Kidney (tissue), 14 donors: Measurements from ENCODE around the gene ATXN7L1. TPM values are rescaled to one million over a fixed set of nuclear protein-coding genes. Genes with fewer than 3 reads are reported as not detected.

ENCODE experiments used
- DNase-seq, 5 donors: peaks; one replicate each; pipeline ENCODE4 v3.0.0-alpha.2; 2013 to 2020
- FAIRE-seq: peaks from 2 replicates; lab custom pipeline; 2012; peaks lifted over from hg19 to GRCh38; lab: Jason Lieb, UNC
- H3K27ac ChIP-seq, 2 donors: one replicate each; pipeline ENCODE4 v1.7.0; 2013; ENCODE audit warnings: low read depth in 2 of 2, low read length in 2 of 2, inconsistent platforms in 1 of 2
- H3K27me3 ChIP-seq: one replicate; pipeline ENCODE4 v1.7.1; 2013; ENCODE audit warnings: low read length, inconsistent platforms; ENCODE audit not compliant: control insufficient read depth, insufficient read depth
- H3K36me3 ChIP-seq, 3 donors: one replicate each; pipeline versions ENCODE4 v1.7.0 to v1.7.1; 2013; ENCODE audit warnings: low read length in 3 of 3, control low read depth in 1 of 3, inconsistent platforms in 1 of 3; ENCODE audit not compliant: insufficient read depth in 3 of 3, control insufficient read depth in 2 of 3
- H3K4me1 ChIP-seq, 3 donors: one replicate each; pipeline versions ENCODE4 v1.7.0 to v1.7.1; 2013; ENCODE audit warnings: low read length in 3 of 3, inconsistent platforms in 1 of 3, low read depth in 1 of 3; ENCODE audit not compliant: control insufficient read depth in 2 of 3, insufficient read depth in 2 of 3
- H3K4me3 ChIP-seq, 3 donors: one replicate each; pipeline versions ENCODE4 v1.7.0 to v1.8.1; 2013; ENCODE audit warnings: low read length in 3 of 3, control low read depth in 1 of 3, inconsistent platforms in 1 of 3
- H3K9ac ChIP-seq, 3 donors: one replicate each; pipeline versions ENCODE4 v1.7.0 to v1.7.1; 2013; ENCODE audit warnings: low read length in 3 of 3, control low read depth in 1 of 3, inconsistent platforms in 1 of 3
- H3K9me3 ChIP-seq, 3 donors: one replicate each; pipeline versions ENCODE4 v1.7.0 to v1.7.1; 2013; ENCODE audit warnings: low read length in 3 of 3, control low read depth in 1 of 3, inconsistent platforms in 1 of 3; ENCODE audit not compliant: control insufficient read depth in 2 of 3, insufficient read depth in 1 of 3
- intact Hi-C: fragments of 100-400 bp; cut with DNase I; formaldehyde crosslinking; loops from one replicate; pipeline ENCODE4 v1.11.1; 2022
- polyA plus RNA-seq: library from polyadenylated mRNA; stranded (reverse); fragments of 350-450 nt; fragmentation: Illumina TruSeq; extraction: RNeasy Lipid Tissue Mini Kit (QIAGEN cat#74804); gene quantifications from one replicate; pipeline ENCODE4 v1.2.3, GENCODE V29; 2014; ENCODE audit warnings: low read depth, low replicate concordance; ENCODE audit not compliant: insufficient read depth
- total RNA-seq: library from RNA; stranded (reverse); fragmentation: NEBNext Ultra II Directional; extraction: Animal tissue kit (Norgen Biotek cat#: 25700); gene quantifications from one replicate; pipeline ENCODE4 v1.2.1, GENCODE V29; 2021
- TF ChIP-seq, protein P1 (sequence below): IDR thresholded peaks from 3 replicates; pipeline ENCODE4 v1.5.1; 2012; ENCODE audit warnings: mild to moderate bottlenecking, moderate library complexity, borderline replicate concordance; ENCODE audit not compliant: insufficient read depth; ENCODE audit errors: extremely low read depth
- donor health status: control.
- donor health status: control.
- donor health status: control.
- donor health status: control.
- donor health status: control.
- donor health status: DM: yes; HTN: yes; CAD: no.
- donor health status: Normal renal cell carcinoma (clear cell type).

The ATXN7L1 gene
- total and polyA plus RNA-seq, 2 donors from 2014 or later, result 12.5 to 18.5 TPM

DNA sequence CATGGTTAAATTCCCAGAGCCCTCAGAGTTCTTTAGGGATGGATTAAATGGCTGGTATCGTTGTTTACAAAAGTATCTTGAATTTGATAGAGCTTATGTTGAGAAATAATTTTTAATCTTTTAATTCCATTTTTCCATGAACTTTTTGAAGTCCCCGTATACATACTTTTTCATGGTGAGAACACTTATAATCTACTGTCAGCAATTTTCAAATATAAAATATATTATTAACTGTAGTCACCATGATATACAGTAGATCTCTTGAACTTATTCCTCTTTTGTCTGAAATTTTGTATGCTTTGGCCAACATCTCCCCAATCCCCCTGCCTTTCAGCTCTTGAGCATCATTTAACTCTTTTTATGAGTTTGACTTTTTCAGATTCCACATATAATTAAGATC, 304.5 kb downstream of the ATXN7L1 start:
- H3K36me3 ChIP-seq, result peaks cover 0 to 7% (median 0%) of the 10 kb centered on the region in 3 donors
- no peak overlapping the region for H3K9ac ChIP-seq
- H3K9me3 ChIP-seq, result no peaks in the 10 kb centered on the region
- no peak overlapping the region for H3K4me3 ChIP-seq
- TF ChIP-seq, protein P1, sequence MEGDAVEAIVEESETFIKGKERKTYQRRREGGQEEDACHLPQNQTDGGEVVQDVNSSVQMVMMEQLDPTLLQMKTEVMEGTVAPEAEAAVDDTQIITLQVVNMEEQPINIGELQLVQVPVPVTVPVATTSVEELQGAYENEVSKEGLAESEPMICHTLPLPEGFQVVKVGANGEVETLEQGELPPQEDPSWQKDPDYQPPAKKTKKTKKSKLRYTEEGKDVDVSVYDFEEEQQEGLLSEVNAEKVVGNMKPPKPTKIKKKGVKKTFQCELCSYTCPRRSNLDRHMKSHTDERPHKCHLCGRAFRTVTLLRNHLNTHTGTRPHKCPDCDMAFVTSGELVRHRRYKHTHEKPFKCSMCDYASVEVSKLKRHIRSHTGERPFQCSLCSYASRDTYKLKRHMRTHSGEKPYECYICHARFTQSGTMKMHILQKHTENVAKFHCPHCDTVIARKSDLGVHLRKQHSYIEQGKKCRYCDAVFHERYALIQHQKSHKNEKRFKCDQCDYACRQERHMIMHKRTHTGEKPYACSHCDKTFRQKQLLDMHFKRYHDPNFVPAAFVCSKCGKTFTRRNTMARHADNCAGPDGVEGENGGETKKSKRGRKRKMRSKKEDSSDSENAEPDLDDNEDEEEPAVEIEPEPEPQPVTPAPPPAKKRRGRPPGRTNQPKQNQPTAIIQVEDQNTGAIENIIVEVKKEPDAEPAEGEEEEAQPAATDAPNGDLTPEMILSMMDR, result no peak
- FAIRE-seq (no peak), DNase-seq (no peak)
- intact Hi-C loops, result no loop called here
- no peak overlapping the region for H3K27ac ChIP-seq
- no peaks in the 10 kb centered on the region for H3K27me3 ChIP-seq
- H3K4me1 ChIP-seq, result no peaks in the 10 kb centered on the region

DNA sequence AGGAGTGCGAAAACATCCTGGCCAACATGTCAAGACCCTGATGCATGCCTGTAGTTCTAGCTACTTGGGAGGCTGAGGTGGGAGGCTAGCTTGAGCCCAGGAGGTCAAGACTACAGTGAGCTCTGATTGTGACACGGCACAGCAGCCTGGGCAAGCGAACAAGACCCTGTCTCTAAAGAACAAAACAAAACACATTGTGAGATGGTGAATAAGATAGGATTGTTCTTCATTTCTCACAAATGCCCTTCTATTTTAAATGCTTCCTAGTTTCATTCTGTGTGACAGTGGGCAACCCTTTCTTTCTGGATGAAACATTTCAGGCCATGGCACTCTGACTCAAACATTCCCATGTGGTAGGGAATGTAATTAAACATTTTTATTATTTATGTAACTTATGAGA, 308.6 kb downstream of the ATXN7L1 start:
- Histone ChIP-seq H3K4me1 (no peaks in the 10 kb centered on the region), H3K4me3 (no peak overlapping the region), H3K27me3 (no peaks in the 10 kb centered on the region), H3K36me3 (peaks cover 4 to 27% (median 4%) of the 10 kb centered on the region in 3 donors), H3K9ac (no peak overlapping the region), H3K9me3 (no peaks in the 10 kb centered on the region), H3K27ac (no peak overlapping the region)
- intact Hi-C loops, result no loop called here
- no peak for DNase-seq
- no peak for FAIRE-seq
- TF ChIP-seq, protein P1, result no peak

DNA sequence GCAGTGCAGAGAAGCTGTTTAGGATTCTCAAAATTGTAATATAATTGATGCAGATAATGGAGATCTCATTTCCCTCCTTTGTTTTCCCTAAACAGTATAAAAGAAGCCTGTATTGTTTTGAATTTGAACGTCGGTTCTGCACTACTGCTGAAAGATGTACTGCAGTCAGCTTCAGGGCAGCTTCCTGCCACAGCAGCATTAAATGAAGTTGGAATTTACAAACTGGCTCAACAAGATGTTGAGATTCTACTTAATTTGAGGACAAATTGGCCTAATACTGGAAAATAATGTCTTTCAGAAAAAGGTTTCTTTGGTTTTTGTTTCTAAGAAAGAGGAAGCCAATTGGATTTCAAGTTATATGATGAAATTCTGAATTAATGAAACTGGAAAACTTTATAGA, 309.4 kb downstream of the ATXN7L1 start:
- Histone ChIP-seq H3K9me3 (no peaks in the 10 kb centered on the region), H3K4me1 (no peaks in the 10 kb centered on the region), H3K27ac (no peak overlapping the region), H3K4me3 (no peak overlapping the region), H3K36me3 (peaks cover 4 to 27% (median 4%) of the 10 kb centered on the region in 3 donors), H3K27me3 (no peaks in the 10 kb centered on the region), H3K9ac (no peak overlapping the region)
- intact Hi-C loops, result no loop called here
- FAIRE-seq, result no peak
- TF ChIP-seq, protein P1, result no peak
- DNase-seq, result no peak

DNA sequence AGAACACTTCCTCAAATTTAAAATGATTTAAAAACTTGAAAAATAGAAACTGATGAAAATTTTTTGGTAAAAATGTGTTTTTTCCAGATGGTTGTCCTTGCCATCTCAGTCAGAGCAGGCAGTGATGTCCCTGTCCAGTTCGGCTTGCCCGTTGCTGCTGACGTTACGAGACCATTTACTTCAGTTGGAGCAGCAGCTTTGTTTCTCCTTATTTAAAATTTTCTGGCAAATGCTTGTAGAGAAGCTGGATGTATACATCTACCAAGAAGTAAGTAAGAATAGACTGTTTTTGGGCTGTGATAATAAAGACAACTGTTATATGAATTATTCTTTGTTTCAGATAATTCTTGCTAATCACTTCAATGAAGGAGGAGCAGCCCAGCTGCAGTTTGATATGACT, 311.2 kb downstream of the ATXN7L1 start:
- no peak for DNase-seq
- no peak for FAIRE-seq
- Histone ChIP-seq H3K9ac (no peak overlapping the region), H3K4me3 (no peak overlapping the region), H3K27ac (no peak overlapping the region), H3K36me3 (peaks cover 4 to 29% (median 4%) of the 10 kb centered on the region in 3 donors), H3K9me3 (no peaks in the 10 kb centered on the region), H3K4me1 (no peaks in the 10 kb centered on the region), H3K27me3 (no peaks in the 10 kb centered on the region)
- TF ChIP-seq, protein P1, result no peak
- intact Hi-C loops, result no loop called here
